GM19025 (cell line): ENCODE results near the gene RAP1A.
"Not testable (repeated sequence)": the region's sequence is repeated elsewhere in the genome, so short reads cannot be mapped to it uniquely, and the experiment has no call there.

Experiments
- ATAC-seq: cut with Tn5 transposase; IDR thresholded peaks from one replicate; pipeline ENCODE4 v1.9.1; 2021; ENCODE audit warnings: mild to moderate bottlenecking, low read depth, moderate library complexity; ENCODE audit not compliant: unreplicated experiment

The RAP1A gene

GRCh38 chr1:111596499-111596898, 23.1 kb upstream of the RAP1A start:
- ATAC-seq: no peak

- no peak for ATAC-seq
Measured at GRCh38 chr1:111597426-111597825, 22.2 kb upstream of the RAP1A start.

- no peak for ATAC-seq
Measured at GRCh38 chr1:111598544-111598943, 21.0 kb upstream of the RAP1A start.

GRCh38 chr1:111599781-111600693, 19.6 kb upstream of the RAP1A start:
- ATAC-seq: peak; percentile 3

GRCh38 chr1:111600886-111601386, 18.7 kb upstream of the RAP1A start:
- ATAC-seq: peak; percentile 58

- no peak for ATAC-seq
Measured at GRCh38 chr1:111602302-111602701, 17.3 kb upstream of the RAP1A start.

GRCh38 chr1:111602974-111603373, 16.6 kb upstream of the RAP1A start:
- ATAC-seq: no peak

- ATAC-seq: no peak
Measured at GRCh38 chr1:111603979-111604378, 15.6 kb upstream of the RAP1A start.

- ATAC-seq: no peak
Measured at GRCh38 chr1:111604931-111605330, 14.7 kb upstream of the RAP1A start.

- ATAC-seq: no peak
Measured at GRCh38 chr1:111605576-111605975, 14.0 kb upstream of the RAP1A start.

- not testable (repeated sequence) for ATAC-seq
Measured at GRCh38 chr1:111606457-111607215, 13.0 kb upstream of the RAP1A start.

- not testable (repeated sequence) for ATAC-seq
Measured at GRCh38 chr1:111608528-111608927, 11.1 kb upstream of the RAP1A start.

- ATAC-seq: no peak
Measured at GRCh38 chr1:111611986-111612385, 7.6 kb upstream of the RAP1A start.

GRCh38 chr1:111615870-111616715, 3.5 kb upstream of the RAP1A start:
- peak; percentile 42 for ATAC-seq

- ATAC-seq: no peak
Measured at GRCh38 chr1:111618081-111618480, 1.5 kb upstream of the RAP1A start.

- ATAC-seq: peak; percentile 3
Measured at GRCh38 chr1:111618961-111619634, 491 bp upstream of the RAP1A start.

GRCh38 chr1:111620441-111620971, 917 bp downstream of the RAP1A start:
- no peak for ATAC-seq

- no peak for ATAC-seq
Measured at GRCh38 chr1:111621050-111621449, 1.5 kb downstream of the RAP1A start.

- no peak for ATAC-seq
Measured at GRCh38 chr1:111622166-111622565, 2.6 kb downstream of the RAP1A start.

- ATAC-seq: no peak
Measured at GRCh38 chr1:111624382-111624781, 4.8 kb downstream of the RAP1A start.
